ENCODE results near the gene SLC10A1. TPM values are rescaled to one million over a fixed set of nuclear protein-coding genes. Genes with fewer than 3 reads are reported as not detected.

SLC10A1 gene
- total and polyA plus RNA-seq, 2 of the 8 experiments (the other 6 are each of a cell fraction or from before 2014, with no cell fraction given): not detected

GRCh38 chr14:69754487-69754886, 42.6 kb downstream of the SLC10A1 start:
- H3K56ac ChIP-seq (replicated peaks; ENCODE audit: insufficient read length, low read depth, low read length): no peak overlapping the region
- H3K4me3 ChIP-seq (ENCODE audit: extremely low read depth in 1 of 4, insufficient read depth in 2 of 4, low read depth in 3 of 4, low read length in 4 of 4): no peak overlapping the region
- no peaks in the 10 kb centered on the region for H4K20me1 ChIP-seq (replicated peaks in 1 of 2; ENCODE audit: control insufficient read depth in 1 of 2, insufficient read depth in 2 of 2, low read length in 2 of 2)
- H3K27me3 ChIP-seq (replicated peaks in 1 of 4; ENCODE audit: control insufficient read depth in 3 of 4, extremely low read depth in 1 of 4, insufficient read depth in 3 of 4, low read length in 3 of 4): no peaks in the 10 kb centered on the region
- H2AFZ ChIP-seq (ENCODE audit: low read length): no peak overlapping the region
- no peak overlapping the region for H4K91ac ChIP-seq (replicated peaks; ENCODE audit: insufficient read length, low read length)
- H3K4me1 ChIP-seq (replicated peaks in 1 of 4; ENCODE audit: control insufficient read depth in 3 of 4, insufficient read depth in 4 of 4, low read length in 3 of 4): 0 out of 7 replicates have a peak, but pooled peaks cover 0 to 2% (median 0%) of the 10 kb centered on the region in 4 experiments
- TF ChIP-seq BCL11A (IDR thresholded peaks at IDR 0.05; ENCODE audit: low read depth in 2 of 2, low read length in 2 of 2) (no peak), CHD2 (IDR thresholded peaks at IDR 0.05; ENCODE audit: low read length) (no peak), FOSL1 (IDR thresholded peaks at IDR 0.05; ENCODE audit: insufficient read depth, low read depth, low read length) (no peak), POU5F1 (IDR thresholded peaks at IDR 0.05; ENCODE audit: low read depth, low read length) (no peak), KDM5A (IDR thresholded peaks at IDR 0.05; ENCODE audit: low read length) (no peak), KDM1A (IDR thresholded peaks at IDR 0.05; ENCODE audit: borderline replicate concordance, low read length) (no peak), GABPA (IDR thresholded peaks at IDR 0.05; ENCODE audit: borderline replicate concordance, insufficient read depth, low read length) (no peak), ATF2 (IDR thresholded peaks at IDR 0.05; ENCODE audit: low read length) (no peak), CBX8 (IDR thresholded peaks at IDR 0.05; ENCODE audit: borderline replicate concordance, low read depth, low read length) (no peak)
- no peak overlapping the region for H2BK120ac ChIP-seq (replicated peaks; ENCODE audit: low read depth, low read length)
- H4K5ac ChIP-seq (ENCODE audit: insufficient read length, low read depth, low read length): no peak overlapping the region
- ChIA-PET CTCF (ENCODE audit: partially characterized antibody) (interaction anchor here (1.4 to 1.6 kb wide), 2 partner anchors 27 to 170 kb away, joined by 3 to 5 read pairs; no protein-coding TSS in a partner anchor), POLR2A (ENCODE audit: partially characterized antibody) (interaction anchor here (1.4 to 5.0 kb wide), 2 partner anchors 10 to 13 kb away, joined by 3 to 29 read pairs; partner anchors contain the start of gene SRSF5)
- H3K9me3 ChIP-seq (ENCODE audit: insufficient read depth in 2 of 2, low read depth in 1 of 2, low read length in 1 of 2): no peaks in the 10 kb centered on the region; a peak in 1 of 4 replicates
- no peak overlapping the region for H3K4me2 ChIP-seq (ENCODE audit: insufficient read depth in 1 of 2, low read depth in 2 of 2, low read length in 2 of 2)
- H2BK5ac ChIP-seq (ENCODE audit: low read depth, low read length): no peak overlapping the region
- 97% methylated on average over 2 of the region's 2 CpGs; no CpG with 5 or more reads in 1 of the 2 experiments for WGBS, 2 experiments (ENCODE audit: extremely low coverage in 1 of 2, insufficient coverage in 1 of 2, insufficient read length in 1 of 2, insufficient replicate concordance in 2 of 2, low coverage in 1 of 2, low lambda C conversion rate in 2 of 2, missing lambda C conversion rate in 1 of 2)
- H3K36me3 ChIP-seq (ENCODE audit: control insufficient read depth in 2 of 4, insufficient read depth in 4 of 4, low read length in 3 of 4): no peaks in the 10 kb centered on the region
- H3K18ac ChIP-seq (ENCODE audit: extremely low read depth, low read length): no peak overlapping the region
- FAIRE-seq: no peak
- no peak overlapping the region for H3K27ac ChIP-seq (ENCODE audit: low read depth, low read length)
- H3K79me1 ChIP-seq (ENCODE audit: low read depth, low read length): no peaks in the 10 kb centered on the region
- H3K79me2 ChIP-seq (ENCODE audit: control insufficient read depth in 1 of 2, insufficient read depth in 2 of 2, low read length in 2 of 2): no peaks in the 10 kb centered on the region
- no peak overlapping the region for H2BK20ac ChIP-seq (ENCODE audit: low read length)
- H2BK15ac ChIP-seq (ENCODE audit: low read length): 0 out of 2 replicates have a peak overlapping the region, but pooled peaks have one; percentile 61
- DNase-seq (ENCODE audit: low read depth in 1 of 2, low spot score in 2 of 2): no peak
- no peaks in the 10 kb centered on the region for H3K23me2 ChIP-seq (ENCODE audit: low read depth, low read length)
- no peak overlapping the region for H4K8ac ChIP-seq (ENCODE audit: extremely low read depth, insufficient read depth, low read length)
- no peak overlapping the region for H2AK5ac ChIP-seq (ENCODE audit: low read depth, low read length)
- H2BK12ac ChIP-seq (ENCODE audit: low read depth, low read length): no peak overlapping the region
- H3K9ac ChIP-seq (replicated peaks in 1 of 4; ENCODE audit: extremely low read depth in 1 of 4, low read depth in 3 of 4, low read length in 3 of 4): no peak overlapping the region
- no peak overlapping the region for H3K14ac ChIP-seq (ENCODE audit: insufficient read length)
- H3K23ac ChIP-seq (ENCODE audit: insufficient read length): no peak overlapping the region
- no peak overlapping the region for H3K4ac ChIP-seq (replicated peaks; ENCODE audit: insufficient read length, low read depth, low read length)

Measured in H1 (cell line).